Lower leg skin (tissue), 4 donors: ENCODE measurements around the gene CHL1. TPM values are rescaled to one million over a fixed set of nuclear protein-coding genes. Genes with fewer than 3 reads are reported as not detected.

Experiments used
- DNase-seq, 2 donors: peaks; one replicate each; pipeline ENCODE4 v3.0.0-alpha.2; 2019; ENCODE audit warnings: low spot score in 2 of 2
- H3K4me3 ChIP-seq: fragments of 200-600 bp; sonication (generic); 2 replicates; pipeline ENCODE4 v1.5.1; 2017; ENCODE audit warnings: mild to moderate bottlenecking, low read depth; ENCODE audit not compliant: poor library complexity, severe bottlenecking
- POLR2A ChIP-seq, 2 donors: fragments of 450-650 bp; IDR thresholded peaks; one replicate each; pipeline ENCODE4 v1.6.1; 2016 to 2017; ENCODE audit warnings: antibody characterized with exemption in 2 of 2, mild to moderate bottlenecking in 1 of 2, moderate library complexity in 1 of 2
- WGBS, 2 donors: methylation state at CpG; one replicate each; pipeline ENCODE4 v1.1.5; 2018; 5-methylcytosine and 5-hydroxymethylcytosine counted together
- intact Hi-C: fragments of 100-400 bp; cut with DNase I; formaldehyde crosslinking; loops from one replicate; pipeline ENCODE4 v1.15.0; 2023; ENCODE audit warnings: low total_unique reads
- total RNA-seq, 4 donors: library from RNA; depleted of rRNA; stranded (reverse); fragments of >200 nt; gene quantifications; one replicate each; pipeline ENCODE4 v1.1.0, GENCODE V29; 2016
- TF ChIP-seq, protein P1 (sequence below), 3 donors: fragments of 450-650 bp; IDR thresholded peaks; one replicate each; pipeline ENCODE4 v1.5.1; 2016; ENCODE audit warnings: antibody characterized with exemption in 3 of 3, mild to moderate bottlenecking in 3 of 3, moderate library complexity in 2 of 3

CHL1 gene
- total RNA-seq, 4 donors from 2014 or later = 32.7 to 53.1 (median 42.9) TPM

DNA sequence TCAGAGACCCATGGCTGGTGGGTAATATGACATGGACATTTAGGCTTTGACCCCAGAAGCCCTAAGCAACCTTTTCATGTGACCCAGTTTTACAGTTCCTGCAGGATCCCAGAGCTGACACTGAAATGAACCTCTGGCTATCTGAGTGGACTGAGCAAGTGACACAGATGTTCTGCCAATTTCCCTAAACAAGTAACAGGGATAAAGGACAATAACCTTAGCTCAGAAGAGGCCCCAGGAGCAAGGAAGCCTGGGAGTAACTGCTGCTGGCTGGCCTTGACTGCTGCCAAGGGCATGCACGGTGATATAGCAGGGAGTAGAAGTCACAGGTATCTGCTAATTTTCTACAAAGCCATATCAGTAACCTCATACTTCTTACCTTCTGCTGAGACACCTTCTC lies 177.9 kb downstream of the CHL1 start:
- DNase-seq = no peak
- intact Hi-C loops = no loop called here
- no peak overlapping the region for H3K4me3 ChIP-seq
- TF ChIP-seq, protein P1, sequence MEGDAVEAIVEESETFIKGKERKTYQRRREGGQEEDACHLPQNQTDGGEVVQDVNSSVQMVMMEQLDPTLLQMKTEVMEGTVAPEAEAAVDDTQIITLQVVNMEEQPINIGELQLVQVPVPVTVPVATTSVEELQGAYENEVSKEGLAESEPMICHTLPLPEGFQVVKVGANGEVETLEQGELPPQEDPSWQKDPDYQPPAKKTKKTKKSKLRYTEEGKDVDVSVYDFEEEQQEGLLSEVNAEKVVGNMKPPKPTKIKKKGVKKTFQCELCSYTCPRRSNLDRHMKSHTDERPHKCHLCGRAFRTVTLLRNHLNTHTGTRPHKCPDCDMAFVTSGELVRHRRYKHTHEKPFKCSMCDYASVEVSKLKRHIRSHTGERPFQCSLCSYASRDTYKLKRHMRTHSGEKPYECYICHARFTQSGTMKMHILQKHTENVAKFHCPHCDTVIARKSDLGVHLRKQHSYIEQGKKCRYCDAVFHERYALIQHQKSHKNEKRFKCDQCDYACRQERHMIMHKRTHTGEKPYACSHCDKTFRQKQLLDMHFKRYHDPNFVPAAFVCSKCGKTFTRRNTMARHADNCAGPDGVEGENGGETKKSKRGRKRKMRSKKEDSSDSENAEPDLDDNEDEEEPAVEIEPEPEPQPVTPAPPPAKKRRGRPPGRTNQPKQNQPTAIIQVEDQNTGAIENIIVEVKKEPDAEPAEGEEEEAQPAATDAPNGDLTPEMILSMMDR (IDR thresholded peaks at IDR 0.05) = no peak
- TF ChIP-seq POLR2A (IDR thresholded peaks at IDR 0.05) = no peak
- 46 to 83% methylated on average over 1 of the region's 1 CpG for WGBS, 2 donors

DNA sequence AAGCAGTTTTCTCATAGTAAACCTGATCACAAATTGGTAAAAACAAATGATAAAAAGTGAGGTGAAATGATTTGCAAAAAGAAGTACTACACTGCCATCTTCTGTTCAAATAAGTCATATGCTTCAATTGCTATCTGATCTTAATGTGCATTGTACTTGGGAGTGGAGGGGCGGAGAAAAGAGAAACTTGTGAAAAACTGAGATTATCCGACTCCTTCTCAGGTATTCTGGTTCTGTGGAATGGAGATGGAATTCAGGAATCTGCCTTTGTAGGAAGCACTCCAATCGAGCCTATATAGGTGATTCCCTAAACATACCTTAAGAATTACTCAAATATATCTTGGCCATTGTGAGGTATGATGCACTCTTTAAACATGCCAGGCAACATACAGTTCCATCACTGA lies 180.6 kb downstream of the CHL1 start:
- TF ChIP-seq, protein P1 (IDR thresholded peaks at IDR 0.05) = no peak
- no peak for TF ChIP-seq POLR2A (IDR thresholded peaks at IDR 0.05)
- intact Hi-C loops = no loop called here
- DNase-seq = no peak
- no peak overlapping the region for H3K4me3 ChIP-seq
- 13 to 14% methylated on average over 3 of the region's 3 CpGs for WGBS, 2 donors

DNA sequence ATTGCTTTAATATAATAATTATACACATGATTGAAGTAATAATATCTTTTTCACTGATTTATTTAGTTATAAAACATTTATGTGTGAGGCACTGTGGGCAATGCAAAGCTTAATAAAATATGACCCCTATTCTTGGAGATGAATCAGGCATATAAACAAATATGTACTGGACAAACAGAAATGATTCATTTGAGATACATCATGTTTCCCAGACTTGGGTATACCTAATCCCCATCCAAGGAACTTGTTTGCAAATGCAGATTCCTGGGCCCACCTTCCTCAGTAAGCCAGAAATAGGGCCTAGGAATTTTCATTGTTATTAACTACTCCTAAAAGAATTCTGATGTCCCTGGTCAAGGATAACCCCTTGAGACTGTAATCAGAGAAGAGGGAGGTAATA lies 184.2 kb downstream of the CHL1 start:
- TF ChIP-seq, protein P1 (IDR thresholded peaks at IDR 0.05) = no peak
- TF ChIP-seq POLR2A (IDR thresholded peaks at IDR 0.05) = no peak
- H3K4me3 ChIP-seq = no peak overlapping the region
- DNase-seq = no peak
- intact Hi-C loops = no loop called here

DNA sequence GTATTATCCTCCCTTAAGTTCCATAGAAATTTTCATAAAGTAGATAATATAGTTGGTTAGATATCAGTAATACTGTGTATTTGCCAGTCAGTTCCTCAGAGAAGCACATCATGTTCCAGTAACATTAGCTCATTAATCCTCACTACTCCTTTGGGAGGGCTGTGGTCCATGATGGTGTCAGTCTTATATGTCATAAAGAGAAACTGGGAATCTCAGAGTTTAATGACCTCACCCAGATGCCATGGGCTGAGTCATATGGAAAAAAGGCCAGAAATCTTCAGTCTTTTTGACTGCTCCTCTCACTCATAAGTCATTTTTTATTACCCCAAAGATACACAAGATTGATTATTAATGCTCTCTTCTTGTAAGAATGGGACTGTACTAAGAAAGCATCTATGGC lies 188.6 kb downstream of the CHL1 start:
- DNase-seq = no peak
- intact Hi-C loops = no loop called here
- no peak overlapping the region for H3K4me3 ChIP-seq
- no peak for TF ChIP-seq POLR2A (IDR thresholded peaks at IDR 0.05)
- TF ChIP-seq, protein P1 (IDR thresholded peaks at IDR 0.05) = no peak

DNA sequence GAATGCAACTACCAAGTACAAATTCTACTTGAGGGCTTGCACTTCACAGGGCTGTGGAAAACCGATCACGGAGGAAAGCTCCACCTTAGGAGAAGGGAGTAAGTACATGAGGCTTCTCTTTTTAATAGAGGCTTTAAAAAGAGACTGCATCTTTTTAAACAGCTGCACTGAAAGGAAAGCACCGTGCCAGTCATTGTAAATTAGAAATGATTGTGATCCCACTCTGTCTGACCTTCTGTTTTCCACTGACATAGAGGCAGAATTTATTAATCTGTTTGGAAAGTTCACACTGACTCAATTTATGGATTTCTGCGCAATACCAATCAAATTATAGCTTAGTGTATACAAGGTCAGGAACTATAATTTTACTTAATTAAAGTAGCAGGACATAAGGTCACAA lies 198.2 kb downstream of the CHL1 start:
- 48 to 52% methylated on average over 4 of the region's 4 CpGs for WGBS, 2 donors

DNA sequence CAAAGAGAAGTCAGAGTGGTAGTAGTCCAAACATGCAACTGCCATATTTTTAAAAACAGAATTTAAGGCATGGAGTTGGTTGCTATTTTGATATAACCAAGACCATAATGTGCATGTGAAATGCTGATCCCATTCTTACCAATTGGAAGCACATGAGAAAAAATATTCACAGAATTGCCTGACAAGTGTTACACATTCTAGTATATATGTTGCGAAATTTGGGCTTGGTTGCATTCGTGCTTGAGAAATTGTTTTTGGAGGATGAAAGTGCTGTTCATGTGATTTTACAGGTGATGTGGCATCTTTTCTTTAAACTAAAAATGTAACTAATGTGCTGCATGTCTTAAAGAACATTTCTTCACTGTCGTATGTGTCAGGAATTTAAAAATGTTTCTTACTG lies 199.7 kb downstream of the CHL1 start:
- H3K4me3 ChIP-seq = no peak overlapping the region
- intact Hi-C loops = no loop called here
- 58 to 67% methylated on average over 3 of the region's 3 CpGs for WGBS, 2 donors
- no peak for DNase-seq
- no peak for TF ChIP-seq POLR2A (IDR thresholded peaks at IDR 0.05)
- TF ChIP-seq, protein P1 (IDR thresholded peaks at IDR 0.05) = no peak

More for the DNA sequence above, 198.2 kb downstream of the CHL1 start:
- intact Hi-C loops = no loop called here
- DNase-seq = no peak
- TF ChIP-seq, protein P1 (IDR thresholded peaks at IDR 0.05) = no peak
- TF ChIP-seq POLR2A (IDR thresholded peaks at IDR 0.05) = no peak
- H3K4me3 ChIP-seq = no peak overlapping the region
